ENCODE data around the gene AK8. TPM values are rescaled to one million over a fixed set of nuclear protein-coding genes. Genes with fewer than 3 reads are reported as not detected.

Gene AK8
- polyA plus RNA-seq, 5 donors: 1.4 to 4.6 (median 3.5) TPM

Other genes starting within 250 kb of the AK8 start
- 10 to 100 TPM; 12.3 to 17.4 (median 15.0) TPM for gene DDX31, start 208.3 kb downstream of the AK8 start, polyA plus RNA-seq (ENCODE audit: insufficient read depth in 1 of 5, insufficient read length in 5 of 5, low replicate concordance in 1 of 5)
- 10 to 100 TPM; 17.0 to 25.1 (median 23.2) TPM for gene GTF3C4, start 207.8 kb downstream of the AK8 start, polyA plus RNA-seq (ENCODE audit: insufficient read depth in 1 of 5, insufficient read length in 5 of 5, low replicate concordance in 1 of 5)
- gene SPACA9, start 614 bp upstream of the AK8 start, polyA plus RNA-seq (ENCODE audit: insufficient read depth in 1 of 5, insufficient read length in 5 of 5, low replicate concordance in 1 of 5): 10 to 100 TPM in 4 of 5 donors, 1 to 10 TPM in 1; 6.6 to 13.5 (median 12.2) TPM
- gene TSC1, start 66.3 kb upstream of the AK8 start, polyA plus RNA-seq (ENCODE audit: insufficient read depth in 1 of 5, insufficient read length in 5 of 5, low replicate concordance in 1 of 5): 10 to 100 TPM; 33.4 to 64.4 (median 53.7) TPM
- gene GFI1B, start 100.4 kb upstream of the AK8 start, polyA plus RNA-seq (ENCODE audit: insufficient read depth in 1 of 5, insufficient read length in 5 of 5, low replicate concordance in 1 of 5): 1 to 10 TPM in 4 of 5 donors, under 1 TPM in 1; 0.70 to 1.6 (median 1.3) TPM
- 10 to 100 TPM; 59.8 to 69.5 (median 66.5) TPM for gene GTF3C5, start 152.7 kb upstream of the AK8 start, polyA plus RNA-seq (ENCODE audit: insufficient read depth in 1 of 5, insufficient read length in 5 of 5, low replicate concordance in 1 of 5)
- 1 to 10 TPM; 1.8 to 2.7 (median 1.8) TPM for gene CEL, start 183.7 kb upstream of the AK8 start, polyA plus RNA-seq (ENCODE audit: insufficient read depth in 1 of 5, insufficient read length in 5 of 5, low replicate concordance in 1 of 5)
- 10 to 100 TPM; 39.2 to 53.3 (median 47.0) TPM for gene RALGDS, start 243.0 kb upstream of the AK8 start, polyA plus RNA-seq (ENCODE audit: insufficient read depth in 1 of 5, insufficient read length in 5 of 5, low replicate concordance in 1 of 5)